Measurements from ENCODE around the gene MAT1A. TPM values are rescaled to one million over a fixed set of nuclear protein-coding genes. Genes with fewer than 3 reads are reported as not detected.
A peak's percentile ranks its signal among the peaks of the same experiment; 100 is the strongest.

The MAT1A gene
- total and polyA plus RNA-seq, 9 of the 15 experiments (the other 6 are each of a cell fraction or from before 2014, with no cell fraction given) = 0.03 to 0.30 (median 0.11) TPM; not detected in 2

GRCh38 chr10:80265740-80266512 is 23.5 kb downstream of the MAT1A start:
- ChIA-PET CTCF (ENCODE audit: low intra/inter-chr PET ratio) (no interaction called here), POLR2A (interaction anchor here (0.6 kb wide), 1 partner anchor 112 kb away, joined by 3 read pairs; no protein-coding TSS in a partner anchor)
- TF ChIP-seq MAX (CRISPR knock-in tag; IDR thresholded peaks at IDR 0.05) = 0 out of 2 replicates have a peak, but pooled peaks have one; percentile 26
- TF ChIP-seq ELF2 (CRISPR knock-in tag; IDR thresholded peaks at IDR 0.05) = no peak
- peaks cover 7 to 10% of the 10 kb centered on the region in 2 experiments; a peak in 4 of 5 replicates for H3K4me1 ChIP-seq (replicated peaks in 1 of 2; ENCODE audit: control insufficient read depth in 2 of 2, insufficient read depth in 2 of 2, low read length in 2 of 2)
- peaks cover 0 to 21% of the 10 kb centered on the region in 2 experiments for H3K27me3 ChIP-seq (ENCODE audit: control insufficient read depth in 2 of 2, insufficient read depth in 2 of 2, low read length in 2 of 2)
- 17% methylated on average over 12 of the region's 15 CpGs for WGBS (ENCODE audit: insufficient coverage, low coverage, missing lambda C conversion rate)
- no peaks in the 10 kb centered on the region for H3K9me1 ChIP-seq (ENCODE audit: control insufficient read depth, insufficient read depth, low read length)
- H4K20me1 ChIP-seq (replicated peaks; ENCODE audit: control insufficient read depth, insufficient read depth, low read length) = peaks cover 2% of the 10 kb centered on the region; the same call in 1 of the 2 replicates
- H3K79me2 ChIP-seq (ENCODE audit: control insufficient read depth, insufficient read depth, low read length) = no peaks in the 10 kb centered on the region
- H2AFZ ChIP-seq (ENCODE audit: low read depth, low read length) = 0 out of 2 replicates have a peak overlapping the region, but pooled peaks have one; percentile 25
- ATAC-seq (peak; percentile 40), FAIRE-seq (no peak), DNase-seq (ENCODE audit: extremely low read depth in 1 of 4, low spot score in 3 of 4) (no peak)
- in situ Hi-C loops (cut with MboI) (no loop called here), intact Hi-C loops (cut with micrococcal nuclease) (loop anchor here (5.0 kb wide), 1 partner anchor 111 kb away; no protein-coding TSS in a partner anchor)
- H3K36me3 ChIP-seq (ENCODE audit: control insufficient read depth, insufficient read depth, low read length) = no peaks in the 10 kb centered on the region
- H3K9ac ChIP-seq (ENCODE audit: insufficient read depth in 1 of 2, low read depth in 2 of 2, low read length in 2 of 2) = peak overlapping the region in 1 of 2 experiments; percentile 69; a peak in 2 of 4 replicates
- H3K9me3 ChIP-seq (replicated peaks; ENCODE audit: control insufficient read depth, insufficient read depth, low read depth, low read length) = 0 out of 2 replicates have a peak, but pooled peaks cover 2% of the 10 kb centered on the region
- no TSS peak for BruUV-seq (replicated peaks)
- peak overlapping the region; percentile 6; the same call in 1 of the 2 replicates for H3K4me2 ChIP-seq (ENCODE audit: insufficient read depth, low read length)
- no peak overlapping the region for H3K27ac ChIP-seq (ENCODE audit: extremely low read depth, low read depth, low read length)
- no peak overlapping the region for H3K4me3 ChIP-seq

All from K562 (cell line).